ENCODE measurements around the gene RASL11A.
A peak's percentile ranks its signal among the peaks of the same experiment; 100 is the strongest.

The RASL11A gene

GRCh38 chr13:27251166-27252091 is 19.2 kb upstream of the RASL11A start, which contains the start of gene RPL21:
Gene RPL21, plus strand, starts transcription at chr13:27251558. Its CDS starts 2,219 bp downstream, at chr13:27253777.
- DNase-seq (ENCODE audit: insufficient read length, low spot score) (peak; percentile 81), FAIRE-seq (peak; percentile 98)
- TF ChIP-seq POU2F2 (IDR thresholded peaks at IDR 0.05; ENCODE audit: low read depth, low read length) (peak; percentile 53; the same call in 1 of the 2 replicates), TAF1 (IDR thresholded peaks at IDR 0.05; ENCODE audit: low read depth, low read length) (peak; percentile 79), PAX5 (IDR thresholded peaks at IDR 0.05; ENCODE audit: insufficient read depth, low read length, severe bottlenecking) (no peak), POLR2A (IDR thresholded peaks at IDR 0.05; ENCODE audit: low read depth, low read length) (peak; percentile 98), POLR2AphosphoS5 (IDR thresholded peaks at IDR 0.05; ENCODE audit: low read depth, low read length) (peak; percentile 98)

GRCh38 chr13:27252467-27252866 is 18.2 kb upstream of the RASL11A start:
- FAIRE-seq, result no peak
- TF ChIP-seq POLR2A (IDR thresholded peaks at IDR 0.05; ENCODE audit: low read depth, low read length), result no peak
- TF ChIP-seq PAX5 (IDR thresholded peaks at IDR 0.05; ENCODE audit: insufficient read depth, low read length, severe bottlenecking), result no peak
- no peak for TF ChIP-seq TAF1 (IDR thresholded peaks at IDR 0.05; ENCODE audit: low read depth, low read length)
- no peak for TF ChIP-seq SPI1 (IDR thresholded peaks at IDR 0.05; ENCODE audit: low read depth, low read length)
- DNase-seq (ENCODE audit: insufficient read length, low spot score), result no peak

GRCh38 chr13:27257233-27257568 is 13.4 kb upstream of the RASL11A start:
- TF ChIP-seq POLR2AphosphoS5 (IDR thresholded peaks at IDR 0.05; ENCODE audit: low read depth, low read length), result no peak
- no peak for TF ChIP-seq SPI1 (IDR thresholded peaks at IDR 0.05; ENCODE audit: low read depth, low read length)
- no peak; the same call in 1 of the 2 replicates for TF ChIP-seq POLR2A (IDR thresholded peaks at IDR 0.05; ENCODE audit: low read depth, low read length)
- no peak for TF ChIP-seq TAF1 (IDR thresholded peaks at IDR 0.05; ENCODE audit: low read depth, low read length)
- no peak for TF ChIP-seq POU2F2 (IDR thresholded peaks at IDR 0.05; ENCODE audit: low read depth, low read length)
- no peak for TF ChIP-seq PAX5 (IDR thresholded peaks at IDR 0.05; ENCODE audit: insufficient read depth, low read length, severe bottlenecking)
- DNase-seq (ENCODE audit: insufficient read length, low spot score), result no peak
- no peak for FAIRE-seq

- peak; percentile 43; the same call in 1 of the 2 replicates for TF ChIP-seq POU2F2 (IDR thresholded peaks at IDR 0.05; ENCODE audit: low read depth, low read length)
- no peak for TF ChIP-seq PAX5 (IDR thresholded peaks at IDR 0.05; ENCODE audit: insufficient read depth, low read length, severe bottlenecking)
- TF ChIP-seq TAF1 (IDR thresholded peaks at IDR 0.05; ENCODE audit: low read depth, low read length), result no peak
- TF ChIP-seq POLR2AphosphoS5 (IDR thresholded peaks at IDR 0.05; ENCODE audit: low read depth, low read length), result peak; percentile 94
- peak; percentile 84 for TF ChIP-seq POLR2A (IDR thresholded peaks at IDR 0.05; ENCODE audit: low read depth, low read length)
- no peak for TF ChIP-seq SPI1 (IDR thresholded peaks at IDR 0.05; ENCODE audit: low read depth, low read length)
- no peak for FAIRE-seq
- DNase-seq (ENCODE audit: insufficient read length, low spot score), result no peak
These were observed 12.9 kb upstream of the RASL11A start for GRCh38 chr13:27257648-27258253.

- DNase-seq (ENCODE audit: insufficient read length, low spot score) (no peak), FAIRE-seq (no peak)
- TF ChIP-seq PAX5 (IDR thresholded peaks at IDR 0.05; ENCODE audit: insufficient read depth, low read length, severe bottlenecking) (no peak), POU2F2 (IDR thresholded peaks at IDR 0.05; ENCODE audit: low read depth, low read length) (0 out of 2 replicates have a peak, but pooled peaks have one; percentile 38), SPI1 (IDR thresholded peaks at IDR 0.05; ENCODE audit: low read depth, low read length) (no peak), POLR2AphosphoS5 (IDR thresholded peaks at IDR 0.05; ENCODE audit: low read depth, low read length) (peak; percentile 48; the same call in 1 of the 2 replicates), POLR2A (IDR thresholded peaks at IDR 0.05; ENCODE audit: low read depth, low read length) (peak; percentile 74), TAF1 (IDR thresholded peaks at IDR 0.05; ENCODE audit: low read depth, low read length) (no peak)
These were observed 11.8 kb upstream of the RASL11A start for GRCh38 chr13:27258637-27259386.

- peak; percentile 86 for TF ChIP-seq SPI1 (IDR thresholded peaks at IDR 0.05; ENCODE audit: low read depth, low read length)
- peak; percentile 72 for TF ChIP-seq POLR2A (IDR thresholded peaks at IDR 0.05; ENCODE audit: low read depth, low read length)
- no peak for TF ChIP-seq PAX5 (IDR thresholded peaks at IDR 0.05; ENCODE audit: insufficient read depth, low read length, severe bottlenecking)
- TF ChIP-seq POLR2AphosphoS5 (IDR thresholded peaks at IDR 0.05; ENCODE audit: low read depth, low read length), result peak; percentile 61; the same call in 1 of the 2 replicates
- TF ChIP-seq TAF1 (IDR thresholded peaks at IDR 0.05; ENCODE audit: low read depth, low read length), result no peak
- FAIRE-seq, result peak; percentile 84
- DNase-seq (ENCODE audit: insufficient read length, low spot score), result no peak
These were observed 10.8 kb upstream of the RASL11A start for GRCh38 chr13:27259831-27260230.

- FAIRE-seq, result no peak
- TF ChIP-seq PAX5 (IDR thresholded peaks at IDR 0.05; ENCODE audit: insufficient read depth, low read length, severe bottlenecking) (no peak), SPI1 (IDR thresholded peaks at IDR 0.05; ENCODE audit: low read depth, low read length) (no peak), TAF1 (IDR thresholded peaks at IDR 0.05; ENCODE audit: low read depth, low read length) (no peak), POLR2A (IDR thresholded peaks at IDR 0.05; ENCODE audit: low read depth, low read length) (no peak), POU2F2 (IDR thresholded peaks at IDR 0.05; ENCODE audit: low read depth, low read length) (no peak), POLR2AphosphoS5 (IDR thresholded peaks at IDR 0.05; ENCODE audit: low read depth, low read length) (no peak)
- DNase-seq (ENCODE audit: insufficient read length, low spot score), result no peak
These were observed 9.2 kb upstream of the RASL11A start for GRCh38 chr13:27261396-27261795.

GRCh38 chr13:27263438-27263837 is 7.2 kb upstream of the RASL11A start:
- FAIRE-seq (no peak), DNase-seq (ENCODE audit: insufficient read length, low spot score) (no peak)

GRCh38 chr13:27264181-27264580 is 6.4 kb upstream of the RASL11A start:
- FAIRE-seq (no peak), DNase-seq (ENCODE audit: insufficient read length, low spot score) (no peak)
- TF ChIP-seq SPI1 (IDR thresholded peaks at IDR 0.05; ENCODE audit: low read depth, low read length) (no peak), POU2F2 (IDR thresholded peaks at IDR 0.05; ENCODE audit: low read depth, low read length) (no peak), PAX5 (IDR thresholded peaks at IDR 0.05; ENCODE audit: insufficient read depth, low read length, severe bottlenecking) (no peak)

More at GRCh38 chr13:27263438-27263837, 7.2 kb upstream of the RASL11A start:
- no peak for TF ChIP-seq POLR2AphosphoS5 (IDR thresholded peaks at IDR 0.05; ENCODE audit: low read depth, low read length)
- no peak for TF ChIP-seq PAX5 (IDR thresholded peaks at IDR 0.05; ENCODE audit: insufficient read depth, low read length, severe bottlenecking)

All from GM12891 (cell line).